SK-N-SH (cell line): ENCODE data around the gene MACO1. TPM values are rescaled to one million over a fixed set of nuclear protein-coding genes. Genes with fewer than 3 reads are reported as not detected.

ENCODE experiments used
- CTCF ChIA-PET: fragments of 300-600, 350-600 bp; formaldehyde crosslinking; extraction: SDS; loops from one replicate; lab custom pipeline; 2021; lab: Yijun Ruan, JAX
- POLR2A ChIA-PET: fragments of 350-600 bp; sonication (Branson Sonifier 250); formaldehyde crosslinking; extraction: SDS; loops from one replicate; lab custom pipeline; 2020; ENCODE audit warnings: antibody characterized with exemption, inconsistent platforms; lab: Yijun Ruan, JAX
- DNase-seq: peaks from one replicate; pipeline ENCODE4 v3.0.0; 2012
- H2AFZ ChIP-seq: fragments of 200-600 bp; sonication (generic); 2 replicates; pipeline ENCODE4 v1.8.1; 2016; ENCODE audit warnings: antibody characterized with exemption, mild to moderate bottlenecking, low read depth
- H3F3A ChIP-seq: fragments of 200-600 bp; sonication (generic); replicated peaks from 2 replicates; pipeline ENCODE3; 2016; ENCODE audit warnings: antibody characterized with exemption, mild to moderate bottlenecking; ENCODE audit not compliant: insufficient read depth
- H3K27ac ChIP-seq, 2 experiments: fragments of 200-500 bp in 1 of 2; fragments of 200-600 bp in 1 of 2; sonication (Bioruptor generic) in 1 of 2; sonication (generic), shearing (Covaris generic) in 1 of 2; 2 replicates each; pipeline versions ENCODE4 v1.5.1 to v1.6.1; 2014 to 2016; ENCODE audit warnings: low read depth in 2 of 2, inconsistent platforms in 1 of 2, low read length in 1 of 2, mild to moderate bottlenecking in 1 of 2, mixed read lengths in 1 of 2
- H3K27me3 ChIP-seq: fragments of 200-600 bp; sonication (generic), shearing (Covaris generic); 2 replicates; pipeline ENCODE4 v1.6.1; 2016; ENCODE audit warnings: mixed run types; ENCODE audit not compliant: insufficient read depth
- H3K36me3 ChIP-seq, 2 experiments: fragments of 200-500 bp in 1 of 2; fragments of 200-600 bp in 1 of 2; sonication (Bioruptor generic) in 1 of 2; sonication (generic) in 1 of 2; replicated peaks in 1 of 2; 2 replicates each; pipeline versions ENCODE3 to v1.5.1; 2014 to 2016; ENCODE audit warnings: low read length in 1 of 2, mild to moderate bottlenecking in 1 of 2; ENCODE audit not compliant: insufficient read depth in 2 of 2, control insufficient read depth in 1 of 2
- H3K4me1 ChIP-seq, 2 experiments: fragments of 200-500 bp in 1 of 2; fragments of 200-600 bp in 1 of 2; sonication (Bioruptor generic) in 1 of 2; sonication (generic), shearing (Covaris generic) in 1 of 2; 2 replicates each; pipeline versions ENCODE4 v1.5.1 to v1.6.1; 2014 to 2016; ENCODE audit warnings: low read depth in 1 of 2, low read length in 1 of 2, mixed run types in 1 of 2; ENCODE audit not compliant: insufficient read depth in 2 of 2, control insufficient read depth in 1 of 2
- H3K4me2 ChIP-seq: fragments of 200-600 bp; sonication (generic), shearing (Covaris generic); 2 replicates; pipeline ENCODE4 v1.6.1; 2017; ENCODE audit warnings: mixed run types
- H3K4me3 ChIP-seq, 2 experiments: fragments of 200-500 bp in 1 of 2; fragments of 200-600 bp in 1 of 2; sonication (Bioruptor generic) in 1 of 2; sonication (generic), shearing (Covaris generic) in 1 of 2; 2 replicates each; pipeline versions ENCODE4 v1.5.1 to v1.8.1; 2014 to 2016; ENCODE audit warnings: low read depth in 2 of 2, inconsistent platforms in 1 of 2, low read length in 1 of 2, mild to moderate bottlenecking in 1 of 2, mixed read lengths in 1 of 2, moderate library complexity in 1 of 2
- H3K79me2 ChIP-seq: fragments of 200-600 bp; sonication (generic); 2 replicates; pipeline ENCODE4 v1.8.1; 2017; ENCODE audit warnings: mild to moderate bottlenecking; ENCODE audit not compliant: insufficient read depth
- H3K9ac ChIP-seq: fragments of 200-600 bp; sonication (generic); 2 replicates; pipeline ENCODE4 v1.6.1; 2017; ENCODE audit warnings: mixed run types
- H3K9me2 ChIP-seq: fragments of 200-600 bp; sonication (generic); 2 replicates; pipeline ENCODE4 v1.6.1; 2017; ENCODE audit warnings: mixed run types
- H3K9me3 ChIP-seq: fragments of 200-600 bp; sonication (generic); 2 replicates; pipeline ENCODE4 v1.6.1; 2017; ENCODE audit warnings: mixed run types, mild to moderate bottlenecking, moderate library complexity
- H4K20me1 ChIP-seq: fragments of 200-600 bp; sonication (generic); 2 replicates; pipeline ENCODE4 v1.6.1; 2017; ENCODE audit warnings: mild to moderate bottlenecking, mixed run types; ENCODE audit not compliant: insufficient read depth
- CHD2 ChIP-seq: fragments of 150-350 bp; IDR thresholded peaks from 2 replicates; pipeline ENCODE4 v1.6.1; 2018; ENCODE audit warnings: low read length; ENCODE audit not compliant: partially characterized antibody
- CTCF ChIP-seq: fragments of 200-600 bp; sonication (generic); IDR thresholded peaks from 2 replicates; pipeline ENCODE4 v1.6.1; 2017; ENCODE audit warnings: antibody characterized with exemption, mild to moderate bottlenecking, moderate library complexity
- EP300 ChIP-seq, 2 experiments: IDR thresholded peaks; 2 replicates each; pipeline versions ENCODE4 v1.4.0 to v1.6.1; 2012; ENCODE audit warnings: borderline replicate concordance in 1 of 2, low read depth in 1 of 2, low read length in 1 of 2
- EZH2phosphoT487 ChIP-seq: fragments of 200-600 bp; sonication (generic); IDR thresholded peaks from 2 replicates; pipeline ENCODE4 v1.6.1; 2017; ENCODE audit warnings: low read depth, mixed run types, mild to moderate bottlenecking, antibody characterized with exemption, moderate library complexity, borderline replicate concordance
- JUND ChIP-seq: IDR thresholded peaks from 2 replicates; pipeline ENCODE4 v1.4.0; 2012
- MXI1 ChIP-seq: IDR thresholded peaks from 2 replicates; pipeline ENCODE4 v1.6.1; 2012; ENCODE audit warnings: mild to moderate bottlenecking, low read depth, low read length, improper control_type of control experiment
- NFIC ChIP-seq: IDR thresholded peaks from 2 replicates; pipeline ENCODE4 v1.4.0; 2012; ENCODE audit warnings: borderline replicate concordance
- POLR2AphosphoS5 ChIP-seq: IDR thresholded peaks from 2 replicates; pipeline ENCODE4 v1.6.1; 2012; ENCODE audit warnings: low read depth, low read length
- RAD21 ChIP-seq: IDR thresholded peaks from 2 replicates; pipeline ENCODE4 v1.6.1; 2012; ENCODE audit warnings: mild to moderate bottlenecking, low read length
- SMC3 ChIP-seq: IDR thresholded peaks from 2 replicates; pipeline ENCODE4 v1.6.1; 2012; ENCODE audit warnings: low read depth, low read length, improper control_type of control experiment
- TCF12 ChIP-seq: IDR thresholded peaks from 2 replicates; pipeline ENCODE4 v1.4.0; 2012
- USF1 ChIP-seq: IDR thresholded peaks from 2 replicates; pipeline ENCODE4 v1.4.0; 2012; ENCODE audit warnings: low read depth, borderline replicate concordance
- USF2 ChIP-seq: fragments of 150-350 bp; IDR thresholded peaks from 2 replicates; pipeline ENCODE4 v1.6.1; 2017; ENCODE audit warnings: antibody characterized with exemption, low read length, low read depth, borderline replicate concordance
- YY1 ChIP-seq: IDR thresholded peaks from 2 replicates; pipeline ENCODE4 v1.4.0; 2012; ENCODE audit warnings: low read depth, mild to moderate bottlenecking
- ZBTB33 ChIP-seq: IDR thresholded peaks from 2 replicates; pipeline ENCODE4 v1.4.0; 2012; ENCODE audit warnings: low read depth, borderline replicate concordance
- whole genome bisulfite sequencing: methylation state at CpG from one replicate; pipeline ENCODE4 v1.1.6; 2017; ENCODE audit warnings: low lambda C conversion rate; 5-methylcytosine and 5-hydroxymethylcytosine counted together
- polyA plus RNA-seq, 3 experiments: library from polyadenylated mRNA; depleted of rRNA; stranded (reverse); fragments of >200 nt; gene quantifications; 2 replicates each; pipeline ENCODE4 v1.2.3, GENCODE V29; 2012
- TF ChIP-seq, protein P1 (sequence below): IDR thresholded peaks from 2 replicates; pipeline ENCODE4 v1.6.1; 2012; ENCODE audit warnings: mild to moderate bottlenecking, low read depth, low read length, moderate library complexity
- TF ChIP-seq, protein P2 (sequence below): IDR thresholded peaks from 2 replicates; pipeline ENCODE4 v1.4.0; 2012; ENCODE audit warnings: low read depth

The MACO1 gene
- polyA plus RNA-seq, 1 of the 3 experiments (the other 2 are of a cell fraction) = 6.9 TPM

- no peak for DNase-seq
- H4K20me1 ChIP-seq = no peaks in the 10 kb centered on the region
- H3K9ac ChIP-seq = no peak overlapping the region
- TF ChIP-seq JUND = no peak
- H3F3A ChIP-seq = no peaks in the 10 kb centered on the region
- POLR2A ChIA-PET = no interaction called here
- peaks cover 0 to 3% of the 10 kb centered on the region in 2 experiments; a peak in 1 of 4 replicates for H3K4me1 ChIP-seq
- no peak overlapping the region for H3K27ac ChIP-seq
- H3K9me2 ChIP-seq = no peaks in the 10 kb centered on the region
- no peaks in the 10 kb centered on the region for H3K27me3 ChIP-seq
- no peak overlapping the region for H3K4me2 ChIP-seq
- 79% methylated on average over 3 of the region's 4 CpGs for WGBS
- no peaks in the 10 kb centered on the region for H3K79me2 ChIP-seq
- H3K4me3 ChIP-seq = no peak overlapping the region
- no peak overlapping the region for H2AFZ ChIP-seq
- H3K9me3 ChIP-seq = no peaks in the 10 kb centered on the region
- no peaks in the 10 kb centered on the region for H3K36me3 ChIP-seq
- CTCF ChIA-PET = no interaction called here
Observed at GRCh38 chr1:25534410-25534788, 103.7 kb downstream of the MACO1 start.

DNA sequence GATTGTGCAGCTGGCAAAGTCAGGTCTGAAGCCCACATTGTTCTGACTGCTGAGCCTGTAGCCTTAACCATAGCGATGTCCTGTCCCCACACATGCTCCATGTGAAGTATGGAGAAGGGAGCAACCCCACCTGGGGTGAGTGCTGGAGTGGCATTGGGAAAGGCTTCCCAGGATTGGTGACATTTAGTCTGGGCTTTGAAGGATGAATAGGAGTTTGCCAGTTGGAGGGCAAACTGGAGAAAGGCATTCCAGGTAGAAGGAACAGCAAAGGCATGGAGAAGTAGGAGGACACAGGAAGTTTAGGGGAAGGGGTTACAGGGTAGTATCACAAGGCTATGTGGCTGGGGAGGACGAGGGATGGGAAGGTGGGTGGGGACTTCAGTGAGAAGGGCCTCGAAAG lies 105.4 kb downstream of the MACO1 start:
- Histone ChIP-seq H3K4me3 (no peak overlapping the region), H3K4me2 (no peak overlapping the region), H3F3A (no peaks in the 10 kb centered on the region), H3K9me2 (no peaks in the 10 kb centered on the region), H3K27ac (no peak overlapping the region), H3K27me3 (no peaks in the 10 kb centered on the region), H2AFZ (no peak overlapping the region), H3K9me3 (no peaks in the 10 kb centered on the region), H3K36me3 (no peaks in the 10 kb centered on the region), H3K79me2 (no peaks in the 10 kb centered on the region), H3K4me1 (peaks cover 0 to 8% of the 10 kb centered on the region in 2 experiments; a peak in 1 of 4 replicates), H3K9ac (no peak overlapping the region), H4K20me1 (no peaks in the 10 kb centered on the region)
- no peak for DNase-seq
- TF ChIP-seq ZBTB33 = no peak
- no peak for TF ChIP-seq SMC3
- TF ChIP-seq TCF12 = no peak
- no peak for TF ChIP-seq USF1
- TF ChIP-seq, protein P1, sequence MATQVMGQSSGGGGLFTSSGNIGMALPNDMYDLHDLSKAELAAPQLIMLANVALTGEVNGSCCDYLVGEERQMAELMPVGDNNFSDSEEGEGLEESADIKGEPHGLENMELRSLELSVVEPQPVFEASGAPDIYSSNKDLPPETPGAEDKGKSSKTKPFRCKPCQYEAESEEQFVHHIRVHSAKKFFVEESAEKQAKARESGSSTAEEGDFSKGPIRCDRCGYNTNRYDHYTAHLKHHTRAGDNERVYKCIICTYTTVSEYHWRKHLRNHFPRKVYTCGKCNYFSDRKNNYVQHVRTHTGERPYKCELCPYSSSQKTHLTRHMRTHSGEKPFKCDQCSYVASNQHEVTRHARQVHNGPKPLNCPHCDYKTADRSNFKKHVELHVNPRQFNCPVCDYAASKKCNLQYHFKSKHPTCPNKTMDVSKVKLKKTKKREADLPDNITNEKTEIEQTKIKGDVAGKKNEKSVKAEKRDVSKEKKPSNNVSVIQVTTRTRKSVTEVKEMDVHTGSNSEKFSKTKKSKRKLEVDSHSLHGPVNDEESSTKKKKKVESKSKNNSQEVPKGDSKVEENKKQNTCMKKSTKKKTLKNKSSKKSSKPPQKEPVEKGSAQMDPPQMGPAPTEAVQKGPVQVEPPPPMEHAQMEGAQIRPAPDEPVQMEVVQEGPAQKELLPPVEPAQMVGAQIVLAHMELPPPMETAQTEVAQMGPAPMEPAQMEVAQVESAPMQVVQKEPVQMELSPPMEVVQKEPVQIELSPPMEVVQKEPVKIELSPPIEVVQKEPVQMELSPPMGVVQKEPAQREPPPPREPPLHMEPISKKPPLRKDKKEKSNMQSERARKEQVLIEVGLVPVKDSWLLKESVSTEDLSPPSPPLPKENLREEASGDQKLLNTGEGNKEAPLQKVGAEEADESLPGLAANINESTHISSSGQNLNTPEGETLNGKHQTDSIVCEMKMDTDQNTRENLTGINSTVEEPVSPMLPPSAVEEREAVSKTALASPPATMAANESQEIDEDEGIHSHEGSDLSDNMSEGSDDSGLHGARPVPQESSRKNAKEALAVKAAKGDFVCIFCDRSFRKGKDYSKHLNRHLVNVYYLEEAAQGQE = no peak
- TF ChIP-seq USF2 = no peak
- no peak for TF ChIP-seq YY1
- TF ChIP-seq, protein P2, sequence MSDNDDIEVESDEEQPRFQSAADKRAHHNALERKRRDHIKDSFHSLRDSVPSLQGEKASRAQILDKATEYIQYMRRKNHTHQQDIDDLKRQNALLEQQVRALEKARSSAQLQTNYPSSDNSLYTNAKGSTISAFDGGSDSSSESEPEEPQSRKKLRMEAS = no peak
- no peak for TF ChIP-seq EP300 (IDR thresholded peaks at IDR 0.05; ENCODE audit: borderline replicate concordance in 1 of 2, low read depth in 1 of 2, low read length in 1 of 2)
- no peak for TF ChIP-seq RAD21
- no peak for TF ChIP-seq EZH2phosphoT487
- TF ChIP-seq CHD2 = no peak
- no peak for TF ChIP-seq MXI1
- TF ChIP-seq CTCF = no peak
- TF ChIP-seq JUND = no peak
- TF ChIP-seq POLR2AphosphoS5 = no peak
- TF ChIP-seq NFIC = no peak
- CTCF ChIA-PET = no interaction called here
- POLR2A ChIA-PET = no interaction called here
- 70% methylated on average over 3 of the region's 3 CpGs for WGBS
